SU-DHL-6 (cell line): ENCODE results near the gene TFRC.

Experiments used
- EZH2phosphoT487 ChIP-seq: fragments of 200-600 bp; sonication (generic), shearing (Covaris generic); conservative IDR thresholded peaks from 2 replicates; pipeline ENCODE4 v1.6.1; 2018; ENCODE audit warnings: mild to moderate bottlenecking, antibody characterized with exemption, low read length, moderate library complexity, mixed read lengths
- TF ChIP-seq, protein P1 (sequence below): fragments of 200-600 bp; sonication (generic); IDR thresholded peaks from one replicate; pipeline ENCODE4 v1.5.1; 2017; ENCODE audit warnings: antibody characterized with exemption, mild to moderate bottlenecking, low read length, moderate library complexity; ENCODE audit not compliant: insufficient read depth, poor library complexity, severe bottlenecking

DNA sequence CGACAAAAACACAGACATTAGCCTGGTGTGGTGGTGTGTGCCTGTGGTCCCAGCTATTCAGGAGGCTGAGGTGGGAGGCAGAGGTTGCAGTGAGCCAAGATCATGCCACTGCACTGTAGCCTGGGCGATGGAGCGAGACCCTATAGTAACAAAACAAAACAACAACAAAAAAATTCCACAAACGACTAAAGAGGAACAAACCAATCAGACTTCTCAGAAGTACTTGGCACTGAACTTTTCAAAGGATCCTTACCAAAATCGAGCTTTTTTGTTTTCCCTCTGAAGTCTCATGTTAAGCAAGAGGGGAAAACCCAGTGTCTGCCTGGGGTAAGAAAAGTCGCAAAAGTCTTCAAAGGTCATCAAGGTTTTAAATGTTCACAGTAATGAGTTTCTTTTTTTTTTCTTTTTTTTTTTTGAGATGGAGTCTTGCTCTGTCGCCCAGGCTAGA lies 30.1 kb upstream of the TFRC start:
- TF ChIP-seq, protein P1, sequence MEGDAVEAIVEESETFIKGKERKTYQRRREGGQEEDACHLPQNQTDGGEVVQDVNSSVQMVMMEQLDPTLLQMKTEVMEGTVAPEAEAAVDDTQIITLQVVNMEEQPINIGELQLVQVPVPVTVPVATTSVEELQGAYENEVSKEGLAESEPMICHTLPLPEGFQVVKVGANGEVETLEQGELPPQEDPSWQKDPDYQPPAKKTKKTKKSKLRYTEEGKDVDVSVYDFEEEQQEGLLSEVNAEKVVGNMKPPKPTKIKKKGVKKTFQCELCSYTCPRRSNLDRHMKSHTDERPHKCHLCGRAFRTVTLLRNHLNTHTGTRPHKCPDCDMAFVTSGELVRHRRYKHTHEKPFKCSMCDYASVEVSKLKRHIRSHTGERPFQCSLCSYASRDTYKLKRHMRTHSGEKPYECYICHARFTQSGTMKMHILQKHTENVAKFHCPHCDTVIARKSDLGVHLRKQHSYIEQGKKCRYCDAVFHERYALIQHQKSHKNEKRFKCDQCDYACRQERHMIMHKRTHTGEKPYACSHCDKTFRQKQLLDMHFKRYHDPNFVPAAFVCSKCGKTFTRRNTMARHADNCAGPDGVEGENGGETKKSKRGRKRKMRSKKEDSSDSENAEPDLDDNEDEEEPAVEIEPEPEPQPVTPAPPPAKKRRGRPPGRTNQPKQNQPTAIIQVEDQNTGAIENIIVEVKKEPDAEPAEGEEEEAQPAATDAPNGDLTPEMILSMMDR = no peak
- no peak for TF ChIP-seq EZH2phosphoT487
